ENCODE data around the gene SH3GL3.

The SH3GL3 gene

DNA sequence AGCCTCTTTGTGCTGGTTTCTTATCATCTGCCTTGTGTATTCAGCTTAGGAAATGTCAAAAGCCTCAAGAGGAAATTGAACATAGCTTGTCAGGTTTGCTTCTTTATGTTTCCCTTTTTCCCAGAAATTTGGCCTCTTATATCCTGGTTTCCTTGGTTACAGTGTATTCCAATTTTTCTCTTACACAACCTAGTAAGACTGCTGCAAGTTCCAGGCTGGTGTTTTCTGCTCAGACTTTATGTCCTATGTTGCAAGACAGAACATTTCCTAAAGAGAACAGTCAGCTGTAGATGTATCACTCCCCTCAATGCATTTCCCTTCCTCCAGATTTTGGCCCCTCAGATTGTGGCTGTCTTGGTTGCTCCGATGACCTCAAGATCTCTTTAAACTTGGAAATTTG lies 102.5 kb downstream of the SH3GL3 start:
- TF ChIP-seq GATA1 (IDR thresholded peaks at IDR 0.05; ENCODE audit: low read depth, low read length) (no peak), POLR2A (IDR thresholded peaks at IDR 0.05; ENCODE audit: low read length) (no peak)
- no peak for DNase-seq

- no peak for TF ChIP-seq GATA1 (IDR thresholded peaks at IDR 0.05; ENCODE audit: low read depth, low read length)
- no peak for TF ChIP-seq POLR2A (IDR thresholded peaks at IDR 0.05; ENCODE audit: low read length)
These were observed 107.4 kb downstream of the SH3GL3 start for GRCh38 chr15:83554558-83554957.

DNA sequence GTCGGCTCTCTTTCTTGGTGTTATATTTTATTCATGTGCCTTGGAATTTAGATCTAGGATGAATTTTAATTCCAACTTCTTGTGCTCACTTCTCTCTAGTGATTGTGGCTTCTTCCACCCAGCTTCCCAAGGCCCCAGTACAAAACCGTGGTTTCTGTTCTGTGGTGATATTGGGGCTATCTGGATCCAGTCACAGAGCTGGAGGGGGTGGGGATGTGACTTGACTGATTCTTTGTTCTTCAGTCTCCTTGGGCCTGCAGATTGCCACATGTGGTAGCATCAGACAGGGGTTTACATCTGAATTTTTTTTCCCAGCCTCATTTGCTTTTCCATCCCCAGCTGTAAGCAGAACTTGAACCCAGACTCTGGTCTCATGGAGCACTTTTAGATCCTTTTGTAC lies 108.2 kb downstream of the SH3GL3 start:
- TF ChIP-seq POLR2A (IDR thresholded peaks at IDR 0.05; ENCODE audit: low read length) (no peak), GATA1 (IDR thresholded peaks at IDR 0.05; ENCODE audit: low read depth, low read length) (no peak)
- DNase-seq = no peak

More at GRCh38 chr15:83554558-83554957, 107.4 kb downstream of the SH3GL3 start:
- no peak for DNase-seq

DNA sequence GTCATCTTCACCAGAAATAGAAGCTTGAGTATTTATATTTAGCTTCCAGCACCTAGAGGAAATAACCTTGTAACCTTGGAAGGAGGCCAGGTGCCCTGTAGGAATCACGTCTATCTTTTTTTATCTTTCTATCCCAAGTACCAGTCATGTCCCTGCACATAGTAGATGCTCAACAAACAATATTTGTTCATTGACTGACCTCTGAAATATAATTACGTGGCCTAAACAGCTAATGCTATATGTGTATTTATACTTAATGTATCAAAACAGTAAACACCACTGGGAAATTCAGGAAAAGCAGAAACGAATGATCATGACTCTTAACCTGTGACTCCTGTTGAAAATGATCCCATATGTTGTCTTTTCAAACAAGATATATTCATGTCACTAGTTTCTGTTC lies 108.9 kb downstream of the SH3GL3 start:
- no peak for DNase-seq
- no peak for TF ChIP-seq POLR2A (IDR thresholded peaks at IDR 0.05; ENCODE audit: low read length)
- no peak for TF ChIP-seq GATA1 (IDR thresholded peaks at IDR 0.05; ENCODE audit: low read depth, low read length)

DNA sequence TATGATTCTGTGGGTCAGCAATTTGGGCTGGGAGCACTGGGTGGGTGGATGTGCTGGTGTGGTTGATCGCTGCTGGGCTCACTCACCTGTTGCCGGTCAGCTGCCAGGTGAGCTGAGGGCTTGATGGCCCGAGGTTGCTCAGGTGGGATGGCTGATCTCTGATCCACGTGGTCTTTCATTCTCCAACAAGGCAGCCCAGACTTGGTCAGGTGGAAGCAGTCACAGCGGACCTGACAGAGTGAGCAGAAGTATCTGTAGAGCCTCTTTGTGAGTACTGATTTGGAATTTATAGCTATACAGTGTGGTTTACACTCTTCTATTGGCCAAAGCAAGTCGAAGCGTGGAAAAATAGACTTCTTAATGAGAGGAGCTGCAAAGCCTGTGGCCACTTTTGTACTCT lies 109.6 kb downstream of the SH3GL3 start:
- TF ChIP-seq GATA1 (IDR thresholded peaks at IDR 0.05; ENCODE audit: low read depth, low read length) (no peak), POLR2A (IDR thresholded peaks at IDR 0.05; ENCODE audit: low read length) (no peak)
- no peak for DNase-seq

DNA sequence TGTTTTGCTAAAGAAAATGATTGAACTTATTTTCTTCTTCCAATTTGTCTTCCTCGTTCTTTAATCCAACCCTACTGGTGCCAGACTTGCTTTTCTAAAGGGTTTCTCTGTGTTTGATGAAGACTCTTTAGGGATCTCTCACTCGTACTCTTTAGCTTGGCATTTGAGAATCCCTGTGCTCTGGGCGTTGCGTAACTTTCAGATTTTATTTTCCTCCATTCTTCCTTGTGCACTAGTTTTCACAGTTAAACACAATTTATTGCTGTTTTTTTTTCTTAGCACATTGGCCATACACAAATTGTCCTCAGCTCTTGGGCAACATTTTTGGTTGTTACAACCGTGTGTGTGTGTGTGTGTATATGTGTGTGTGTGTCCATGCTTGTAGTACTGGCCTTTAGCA lies 111.0 kb downstream of the SH3GL3 start:
- DNase-seq = no peak
- TF ChIP-seq GATA1 (IDR thresholded peaks at IDR 0.05; ENCODE audit: low read depth, low read length) (no peak), POLR2A (IDR thresholded peaks at IDR 0.05; ENCODE audit: low read length) (no peak)

GRCh38 chr15:83559310-83559966 lies 112.3 kb downstream of the SH3GL3 start:
- DNase-seq = peak; percentile 56 to 73
- TF ChIP-seq GATA1 (IDR thresholded peaks at IDR 0.05; ENCODE audit: low read depth, low read length) (no peak), POLR2A (IDR thresholded peaks at IDR 0.05; ENCODE audit: low read length) (no peak)

- no peak for TF ChIP-seq GATA1 (IDR thresholded peaks at IDR 0.05; ENCODE audit: low read depth, low read length)
- no peak for DNase-seq
These were observed 114.5 kb downstream of the SH3GL3 start for GRCh38 chr15:83561661-83562060.

- DNase-seq = no peak
- TF ChIP-seq POLR2A (IDR thresholded peaks at IDR 0.05; ENCODE audit: low read length) (no peak), GATA1 (IDR thresholded peaks at IDR 0.05; ENCODE audit: low read depth, low read length) (no peak)
These were observed 118.0 kb downstream of the SH3GL3 start for GRCh38 chr15:83565138-83565537.

DNA sequence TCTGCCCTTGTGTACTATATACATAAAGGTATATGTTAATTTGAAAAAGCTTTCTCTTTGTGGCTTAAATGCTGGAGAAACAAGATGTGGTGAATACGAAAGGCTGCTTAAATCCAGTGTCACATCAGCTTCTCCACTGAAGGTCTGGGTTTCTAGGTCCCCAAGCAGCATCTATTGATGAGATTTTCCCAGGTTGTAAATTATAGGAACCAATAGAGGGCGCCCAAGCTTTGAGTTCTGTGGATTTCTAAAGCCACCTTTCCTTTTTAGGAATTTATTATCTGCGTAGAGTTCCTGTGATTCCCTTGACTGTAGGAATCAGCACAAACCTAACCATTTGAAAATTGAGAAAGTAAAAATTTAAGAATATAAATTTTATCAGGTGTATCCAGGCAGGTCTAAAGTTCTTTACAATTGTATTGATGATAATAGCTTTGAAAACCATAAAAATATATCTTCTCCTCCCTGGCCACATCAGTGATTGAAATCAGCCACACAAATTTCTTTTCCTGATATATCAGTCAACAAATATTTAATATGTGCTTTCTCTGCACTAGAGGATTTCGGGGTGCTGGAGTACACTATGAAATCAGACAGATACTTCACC lies 118.5 kb downstream of the SH3GL3 start:
- DNase-seq = peak; percentile 2 to 44
- TF ChIP-seq GATA1 (IDR thresholded peaks at IDR 0.05; ENCODE audit: low read depth, low read length) (no peak), POLR2A (IDR thresholded peaks at IDR 0.05; ENCODE audit: low read length) (no peak)

- DNase-seq = no peak
- TF ChIP-seq GATA1 (IDR thresholded peaks at IDR 0.05; ENCODE audit: low read depth, low read length) = no peak
- no peak for TF ChIP-seq POLR2A (IDR thresholded peaks at IDR 0.05; ENCODE audit: low read length)
These were observed 120.2 kb downstream of the SH3GL3 start for GRCh38 chr15:83567318-83567717.

- TF ChIP-seq POLR2A (IDR thresholded peaks at IDR 0.05; ENCODE audit: low read length) = no peak
- TF ChIP-seq GATA1 (IDR thresholded peaks at IDR 0.05; ENCODE audit: low read depth, low read length) = no peak
- DNase-seq = no peak
These were observed 122.2 kb downstream of the SH3GL3 start for GRCh38 chr15:83569341-83569740.

DNA sequence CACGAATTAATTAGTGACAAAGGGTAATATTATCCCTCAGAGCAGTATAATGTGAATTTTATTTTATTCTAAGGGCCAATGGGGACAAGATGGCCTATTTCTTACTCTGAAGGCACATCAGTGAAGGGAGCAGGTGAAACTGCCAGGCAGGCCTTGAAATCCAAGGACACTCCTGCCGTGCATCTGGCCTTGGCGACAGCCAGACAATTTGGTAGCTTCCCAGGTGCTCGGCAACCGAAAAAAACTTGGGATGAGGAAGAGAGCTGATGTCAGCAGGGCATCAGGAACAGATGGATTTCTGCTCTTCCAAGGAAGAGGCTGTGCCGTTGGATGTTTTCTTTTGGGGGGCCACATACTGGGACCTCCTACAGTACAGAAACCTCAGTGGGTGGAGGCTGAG lies 123.6 kb downstream of the SH3GL3 start:
- DNase-seq = no peak
- no peak for TF ChIP-seq GATA1 (IDR thresholded peaks at IDR 0.05; ENCODE audit: low read depth, low read length)
- no peak for TF ChIP-seq POLR2A (IDR thresholded peaks at IDR 0.05; ENCODE audit: low read length)

GRCh38 chr15:83571820-83572707 lies 124.9 kb downstream of the SH3GL3 start:
- TF ChIP-seq GATA1 (IDR thresholded peaks at IDR 0.05; ENCODE audit: low read depth, low read length) = no peak
- no peak for TF ChIP-seq POLR2A (IDR thresholded peaks at IDR 0.05; ENCODE audit: low read length)
- peak; percentile 8 to 44 for DNase-seq
